NCI-H1105 (cell line): Measurements from ENCODE around the gene IGF2R.

Experiments
- DNase-seq: peaks from one replicate; lab custom pipeline; 2025; lab: John Stamatoyannopoulos, UW

IGF2R gene

GRCh38 chr6:160028487-160029275 lies 59.8 kb downstream of the IGF2R start:
- no peak for DNase-seq

- DNase-seq: no peak
Observed at GRCh38 chr6:160029525-160029924, 60.6 kb downstream of the IGF2R start.

- peak; percentile 54 for DNase-seq
Observed at GRCh38 chr6:160030103-160030502, 61.2 kb downstream of the IGF2R start.

- DNase-seq: no peak
Observed at GRCh38 chr6:160031442-160031841, 62.6 kb downstream of the IGF2R start.

- no peak for DNase-seq
Observed at GRCh38 chr6:160031871-160032270, 63.0 kb downstream of the IGF2R start.

GRCh38 chr6:160032538-160032937 lies 63.7 kb downstream of the IGF2R start:
- no peak for DNase-seq

GRCh38 chr6:160034036-160034930 lies 65.4 kb downstream of the IGF2R start:
- DNase-seq: no peak

- no peak for DNase-seq
Observed at GRCh38 chr6:160035241-160035640, 66.4 kb downstream of the IGF2R start.

GRCh38 chr6:160035693-160036330 lies 66.9 kb downstream of the IGF2R start:
- no peak for DNase-seq

- no peak for DNase-seq
Observed at GRCh38 chr6:160036331-160036695, 67.4 kb downstream of the IGF2R start.

- DNase-seq: no peak
Observed at GRCh38 chr6:160036790-160037206, 67.9 kb downstream of the IGF2R start.

- DNase-seq: no peak
Observed at GRCh38 chr6:160038479-160038878, 69.6 kb downstream of the IGF2R start.

- no peak for DNase-seq
Observed at GRCh38 chr6:160039441-160039840, 70.6 kb downstream of the IGF2R start.

- no peak for DNase-seq
Observed at GRCh38 chr6:160040055-160040454, 71.2 kb downstream of the IGF2R start.

GRCh38 chr6:160040527-160041264 lies 71.8 kb downstream of the IGF2R start:
- DNase-seq: no peak

GRCh38 chr6:160041608-160042007 lies 72.7 kb downstream of the IGF2R start:
- peak; percentile 4 for DNase-seq

- no peak for DNase-seq
Observed at GRCh38 chr6:160042014-160042773, 73.3 kb downstream of the IGF2R start.

GRCh38 chr6:160042788-160043301 lies 74.0 kb downstream of the IGF2R start:
- DNase-seq: no peak

GRCh38 chr6:160043784-160044183 lies 74.9 kb downstream of the IGF2R start:
- no peak for DNase-seq

- no peak for DNase-seq
Observed at GRCh38 chr6:160044687-160045086, 75.8 kb downstream of the IGF2R start.

GRCh38 chr6:160048471-160048870 lies 79.6 kb downstream of the IGF2R start:
- no peak for DNase-seq
